Fibroblast of the aortic adventitia (primary cell): Measurements from ENCODE around the gene ACSBG1. TPM values are rescaled to one million over a fixed set of nuclear protein-coding genes. Genes with fewer than 3 reads are reported as not detected.

Experiments
- DNase-seq: peaks from one replicate; pipeline ENCODE4 v3.0.0-alpha.2; 2010; ENCODE audit warnings: low read depth
- H3K4me3 ChIP-seq: 2 replicates; pipeline ENCODE4 v1.5.1; 2011; ENCODE audit warnings: low read depth, mild to moderate bottlenecking, control low read depth, low read length, moderate library complexity
- total RNA-seq: library from RNA; depleted of rRNA; stranded (reverse); fragments of >200 nt; gene quantifications from 2 replicates; pipeline ENCODE4 v1.2.3, GENCODE V29; 2012; ENCODE audit warnings: low replicate concordance
- TF ChIP-seq, protein P1 (sequence below): IDR thresholded peaks from 2 replicates; pipeline ENCODE4 v1.5.1; 2011; ENCODE audit warnings: mild to moderate bottlenecking, low read length, control low read depth, inconsistent platforms; ENCODE audit not compliant: insufficient read depth

ACSBG1 gene
- total RNA-seq, 1 donor, result under 0.01 TPM

DNA sequence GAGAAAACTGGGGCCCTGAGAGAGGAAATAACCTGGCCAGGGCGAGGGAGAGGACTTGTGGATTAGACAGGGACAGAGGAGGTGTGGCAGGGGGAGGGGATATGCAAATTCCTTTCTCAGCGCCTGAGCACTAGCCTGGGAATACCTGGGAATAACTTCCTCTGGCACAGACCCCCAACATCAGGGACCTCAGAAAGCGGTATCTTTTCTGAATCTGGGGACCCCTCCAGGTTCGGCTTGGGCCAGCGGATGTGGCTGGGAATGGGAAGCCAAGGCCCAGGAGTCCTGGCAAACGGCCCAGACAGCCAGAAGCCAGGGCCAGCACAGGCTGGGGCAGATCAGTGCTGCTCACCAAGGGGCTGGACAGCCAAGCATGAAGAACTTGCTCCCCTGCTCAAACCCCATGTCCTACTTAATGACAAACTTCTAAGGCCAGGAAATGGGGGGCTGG is 9.2 kb upstream of the ACSBG1 start:
- H3K4me3 ChIP-seq, result no peak overlapping the region
- DNase-seq, result peak; percentile 47
- TF ChIP-seq, protein P1, sequence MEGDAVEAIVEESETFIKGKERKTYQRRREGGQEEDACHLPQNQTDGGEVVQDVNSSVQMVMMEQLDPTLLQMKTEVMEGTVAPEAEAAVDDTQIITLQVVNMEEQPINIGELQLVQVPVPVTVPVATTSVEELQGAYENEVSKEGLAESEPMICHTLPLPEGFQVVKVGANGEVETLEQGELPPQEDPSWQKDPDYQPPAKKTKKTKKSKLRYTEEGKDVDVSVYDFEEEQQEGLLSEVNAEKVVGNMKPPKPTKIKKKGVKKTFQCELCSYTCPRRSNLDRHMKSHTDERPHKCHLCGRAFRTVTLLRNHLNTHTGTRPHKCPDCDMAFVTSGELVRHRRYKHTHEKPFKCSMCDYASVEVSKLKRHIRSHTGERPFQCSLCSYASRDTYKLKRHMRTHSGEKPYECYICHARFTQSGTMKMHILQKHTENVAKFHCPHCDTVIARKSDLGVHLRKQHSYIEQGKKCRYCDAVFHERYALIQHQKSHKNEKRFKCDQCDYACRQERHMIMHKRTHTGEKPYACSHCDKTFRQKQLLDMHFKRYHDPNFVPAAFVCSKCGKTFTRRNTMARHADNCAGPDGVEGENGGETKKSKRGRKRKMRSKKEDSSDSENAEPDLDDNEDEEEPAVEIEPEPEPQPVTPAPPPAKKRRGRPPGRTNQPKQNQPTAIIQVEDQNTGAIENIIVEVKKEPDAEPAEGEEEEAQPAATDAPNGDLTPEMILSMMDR, result no peak

DNA sequence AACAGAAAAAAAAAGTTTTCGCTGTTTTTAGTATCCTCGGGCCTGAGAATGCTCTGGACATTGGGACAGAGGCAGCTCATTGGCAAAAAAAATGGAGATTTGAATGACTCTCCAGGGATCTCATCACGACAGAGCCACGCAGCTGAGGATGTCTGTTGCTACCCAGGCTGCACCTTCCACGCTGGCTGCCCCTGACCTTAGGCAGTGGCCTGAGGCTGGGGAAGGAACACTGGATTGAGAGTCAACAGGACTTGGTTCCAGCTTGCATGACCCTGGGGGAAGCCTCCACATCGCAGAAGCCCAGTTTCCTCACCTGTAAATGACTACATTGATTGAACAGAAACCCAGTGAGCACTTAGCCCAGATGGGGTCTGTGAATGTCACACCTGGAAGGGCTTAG is 8.7 kb upstream of the ACSBG1 start:
- no peak overlapping the region for H3K4me3 ChIP-seq
- DNase-seq, result no peak
- TF ChIP-seq, protein P1, result no peak

DNA sequence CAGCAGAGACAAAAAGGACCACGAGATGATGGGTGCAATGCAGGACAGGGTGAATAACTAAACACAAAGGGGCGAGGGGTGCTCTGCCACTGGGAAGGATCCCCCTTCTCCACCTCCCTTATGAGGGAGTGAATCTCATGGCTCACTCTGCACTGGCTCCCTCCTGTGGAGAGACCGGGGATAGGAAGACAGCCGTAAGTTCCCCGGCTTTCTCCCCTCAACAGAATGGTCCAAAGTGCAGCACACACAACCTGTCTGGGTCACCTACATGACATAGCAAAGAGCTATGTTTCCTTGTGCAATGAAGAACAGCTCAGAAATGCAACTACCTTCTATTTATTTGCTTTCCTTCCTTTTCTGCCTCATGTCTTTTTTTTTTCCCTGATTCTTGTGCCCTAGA is 7.8 kb upstream of the ACSBG1 start:
- TF ChIP-seq, protein P1, result peak; percentile 49
- no peak for DNase-seq

DNA sequence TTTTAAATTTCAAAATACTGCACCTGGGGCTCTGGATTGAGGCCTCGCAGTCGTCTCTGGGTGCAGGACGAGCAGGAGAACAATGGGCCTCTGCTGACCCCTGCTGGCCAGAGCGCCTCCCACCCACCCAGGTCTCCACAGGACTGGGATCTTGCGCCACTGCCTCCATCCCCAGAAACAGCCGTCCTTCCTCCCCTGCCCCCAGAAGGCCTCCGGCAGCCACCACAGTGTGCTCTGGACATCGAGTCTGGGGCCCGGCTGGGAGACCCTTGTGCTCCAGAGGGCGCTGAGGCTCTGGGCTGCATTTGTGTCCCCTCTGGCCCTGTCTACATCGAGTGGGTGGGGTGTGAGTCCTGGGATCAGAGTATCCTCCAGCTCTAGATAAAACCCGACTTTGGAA is 6.7 kb upstream of the ACSBG1 start:
- no peak overlapping the region for H3K4me3 ChIP-seq
- TF ChIP-seq, protein P1, result peak; percentile 88
- DNase-seq, result peak; percentile 74

More for the DNA sequence above, 7.8 kb upstream of the ACSBG1 start:
- H3K4me3 ChIP-seq, result no peak overlapping the region

DNA sequence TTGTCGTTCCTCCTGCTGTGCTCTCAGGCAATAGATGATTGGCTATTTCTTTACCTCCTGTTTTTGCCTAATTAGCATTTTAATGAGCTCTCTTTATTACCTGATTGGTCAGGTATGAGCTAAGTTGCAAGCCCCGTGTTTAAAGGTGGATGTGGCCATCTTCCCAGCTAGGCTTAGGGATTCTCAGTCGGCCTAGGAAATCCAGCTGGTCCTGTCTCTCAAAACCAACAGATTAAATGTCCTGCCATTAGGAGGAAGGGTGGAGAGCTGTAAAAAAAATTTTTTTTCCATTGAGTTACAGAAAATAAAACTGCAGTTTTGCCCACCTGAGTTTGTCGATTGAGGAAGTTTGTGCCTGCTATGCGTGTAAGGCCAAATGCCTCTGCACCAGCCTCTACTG is 5.4 kb upstream of the ACSBG1 start:
- no peak for DNase-seq
- no peak overlapping the region for H3K4me3 ChIP-seq
- TF ChIP-seq, protein P1, result no peak

DNA sequence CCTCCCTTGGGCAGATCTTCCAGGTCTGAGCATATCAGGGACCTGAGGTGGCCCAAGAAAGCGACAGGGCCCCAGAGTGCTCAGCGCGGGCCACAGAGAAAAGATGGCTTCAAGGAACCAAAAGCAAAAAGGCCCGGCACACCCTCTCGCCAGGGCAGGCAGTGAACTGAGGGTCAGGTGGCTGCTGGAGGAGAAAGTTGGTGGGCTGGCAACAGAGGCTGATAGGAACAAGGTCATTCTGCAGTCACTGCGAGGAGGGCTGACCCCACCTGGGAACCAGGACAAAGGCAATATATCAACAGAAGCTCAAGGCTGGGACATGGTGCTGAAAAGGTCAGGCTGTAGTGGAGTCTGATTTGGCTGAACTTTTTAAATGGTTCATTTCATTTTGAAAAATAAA is 2.8 kb upstream of the ACSBG1 start:
- TF ChIP-seq, protein P1, result no peak
- H3K4me3 ChIP-seq, result no peak overlapping the region
- DNase-seq, result no peak

- TF ChIP-seq, protein P1, result no peak
- DNase-seq, result no peak
- no peak overlapping the region for H3K4me3 ChIP-seq
These were observed 2.1 kb upstream of the ACSBG1 start for GRCh38 chr15:78236491-78236890.
